Measurements from ENCODE around the gene CST3. TPM values are rescaled to one million over a fixed set of nuclear protein-coding genes. Genes with fewer than 3 reads are reported as not detected.

CST3 gene
- total and polyA plus RNA-seq, 2 of the 8 experiments (the other 6 are each of a cell fraction or from before 2014, with no cell fraction given): 53.2 to 184 TPM

GRCh38 chr20:23646106-23646873 lies 8.5 kb upstream of the CST3 start (continued):
- TF ChIP-seq POLR2A (IDR thresholded peaks at IDR 0.05; ENCODE audit: control extremely low read depth in 1 of 2, low read depth in 2 of 2, low read length in 2 of 2): no peak
- no peak for TF ChIP-seq TEAD4 (IDR thresholded peaks at IDR 0.05; ENCODE audit: low read depth, low read length)
- no peak for TF ChIP-seq JUND (IDR thresholded peaks at IDR 0.05; ENCODE audit: low read length)
- no peak for TF ChIP-seq KDM1A (IDR thresholded peaks at IDR 0.05; ENCODE audit: borderline replicate concordance, low read length)
- no peak for TF ChIP-seq YY1 (IDR thresholded peaks at IDR 0.05; ENCODE audit: low read depth, low read length)
- TF ChIP-seq FOSL1 (IDR thresholded peaks at IDR 0.05; ENCODE audit: insufficient read depth, low read depth, low read length): no peak
- no peak for TF ChIP-seq GTF2F1 (IDR thresholded peaks at IDR 0.05; ENCODE audit: borderline replicate concordance, low read depth, low read length)

Data from H1 (cell line).